RCC 7860 (cell line): ENCODE results near the gene PPP1CC.
"Not testable (repeated sequence)": the region's sequence is repeated elsewhere in the genome, so short reads cannot be mapped to it uniquely, and the experiment has no call there.

ENCODE experiments used
- DNase-seq: peaks from one replicate; pipeline ENCODE4 v3.0.0-alpha.2; 2015; ENCODE audit warnings: low spot score
- FAIRE-seq: peaks from 2 replicates; lab custom pipeline; 2012; peaks lifted over from hg19 to GRCh38; lab: Jason Lieb, UNC

The PPP1CC gene

GRCh38 chr12:110756611-110757010 is 13.9 kb upstream of the PPP1CC start:
- DNase-seq (no peak), FAIRE-seq (no peak)

GRCh38 chr12:110754101-110754793 is 11.6 kb upstream of the PPP1CC start:
- DNase-seq: no peak
- FAIRE-seq: no peak

GRCh38 chr12:110750784-110751461 is 8.2 kb upstream of the PPP1CC start:
- no peak for DNase-seq
- FAIRE-seq: no peak

GRCh38 chr12:110746550-110746949 is 3.9 kb upstream of the PPP1CC start:
- no peak for FAIRE-seq
- DNase-seq: no peak

GRCh38 chr12:110745542-110746284 is 3.0 kb upstream of the PPP1CC start:
- DNase-seq (no peak), FAIRE-seq (no peak)

GRCh38 chr12:110744601-110745264 is 2.0 kb upstream of the PPP1CC start:
- FAIRE-seq (no peak), DNase-seq (peak; percentile 24)

GRCh38 chr12:110744151-110744571 is 1.5 kb upstream of the PPP1CC start:
- DNase-seq (no peak), FAIRE-seq (no peak)

- no peak for DNase-seq
Observed at GRCh38 chr12:110743571-110744093, 941 bp upstream of the PPP1CC start.

GRCh38 chr12:110742096-110742717 is 484 bp downstream of the PPP1CC start:
- DNase-seq (no peak), FAIRE-seq (no peak)

More at GRCh38 chr12:110743571-110744093, 941 bp upstream of the PPP1CC start:
- no peak for FAIRE-seq

- no peak for FAIRE-seq
- DNase-seq: no peak
Observed at GRCh38 chr12:110741341-110742095, 1.2 kb downstream of the PPP1CC start.

- FAIRE-seq: no peak
- no peak for DNase-seq
Observed at GRCh38 chr12:110739894-110740293, 2.8 kb downstream of the PPP1CC start.

- no peak for DNase-seq
- FAIRE-seq: no peak
Observed at GRCh38 chr12:110739488-110739887, 3.2 kb downstream of the PPP1CC start.

GRCh38 chr12:110737532-110737931 is 5.2 kb downstream of the PPP1CC start:
- FAIRE-seq (no peak), DNase-seq (no peak)

- FAIRE-seq, DNase-seq: not testable (repeated sequence)
Observed at GRCh38 chr12:110737016-110737415, 5.7 kb downstream of the PPP1CC start.

GRCh38 chr12:110733900-110734299 is 8.8 kb downstream of the PPP1CC start:
- DNase-seq (no peak), FAIRE-seq (no peak)

GRCh38 chr12:110733089-110733715 is 9.5 kb downstream of the PPP1CC start:
- DNase-seq: no peak
- no peak for FAIRE-seq

GRCh38 chr12:110732572-110732971 is 10.1 kb downstream of the PPP1CC start:
- FAIRE-seq: no peak
- no peak for DNase-seq

GRCh38 chr12:110731479-110731878 is 11.2 kb downstream of the PPP1CC start:
- FAIRE-seq (no peak), DNase-seq (no peak)

GRCh38 chr12:110728628-110729027 is 14.1 kb downstream of the PPP1CC start:
- FAIRE-seq (no peak), DNase-seq (no peak)
